K562 (cell line): ENCODE data around the gene RFX7. TPM values are rescaled to one million over a fixed set of nuclear protein-coding genes. Genes with fewer than 3 reads are reported as not detected.

Source experiments
- ADNP ChIP-seq: fragments of 200-800 bp; sonication (Bioruptor generic); IDR thresholded peaks from 2 replicates; pipeline ENCODE4 v1.6.1; 2016; ENCODE audit warnings: missing genetic modification characterization, missing compliant biosample characterization
- ARHGAP35 ChIP-seq: fragments of 450-650 bp; IDR thresholded peaks from 2 replicates; pipeline ENCODE4 v1.6.1; 2018; ENCODE audit not compliant: partially characterized antibody
- ARNT ChIP-seq, 2 experiments: fragments of 450-650 bp; IDR thresholded peaks; 2 replicates each; pipeline ENCODE4 v1.6.1; 2016; ENCODE audit warnings: mild to moderate bottlenecking in 1 of 2
- CEBPB ChIP-seq: fragments of 450-650 bp; IDR thresholded peaks from 2 replicates; pipeline ENCODE4 v1.6.1; 2016; ENCODE audit warnings: missing genetic modification characterization, missing compliant biosample characterization
- GABPB1 ChIP-seq: sonication (generic); formaldehyde crosslinking; IDR thresholded peaks from 2 replicates; pipeline ENCODE4 v1.8.0; 2022; ENCODE audit warnings: mild to moderate bottlenecking, missing genetic modification reagents
- HMBOX1 ChIP-seq: sonication (generic); IDR thresholded peaks from 2 replicates; pipeline ENCODE4 v1.6.1; 2016
- HMGN3 ChIP-seq: IDR thresholded peaks from 2 replicates; pipeline ENCODE4 v1.6.1; 2011; ENCODE audit warnings: borderline replicate concordance, low read depth, mild to moderate bottlenecking, mixed read lengths, low read length; ENCODE audit not compliant: insufficient read length; ENCODE audit errors: extremely low read depth
- KLF1 ChIP-seq: fragments of 450-650 bp; IDR thresholded peaks from 2 replicates; pipeline ENCODE4 v1.6.1; 2016; ENCODE audit warnings: missing genetic modification characterization, missing compliant biosample characterization
- KLF10 ChIP-seq: fragments of 250-450 bp; sonication (Bioruptor Pico); IDR thresholded peaks from 2 replicates; pipeline ENCODE4 v1.6.1; 2021; ENCODE audit warnings: matching md5 sums
- NEUROD1 ChIP-seq: fragments of 150-350 bp; IDR thresholded peaks from 2 replicates; pipeline ENCODE4 v1.6.1; 2014; ENCODE audit warnings: borderline replicate concordance, low read length, low read depth; ENCODE audit not compliant: partially characterized antibody
- NFYB ChIP-seq: IDR thresholded peaks from 2 replicates; pipeline ENCODE4 v1.6.1; 2011; ENCODE audit warnings: mild to moderate bottlenecking, moderate library complexity; ENCODE audit not compliant: insufficient read length; ENCODE audit errors: extremely low read depth
- NONO ChIP-seq, 2 experiments: fragments of 200-400 bp in 1 of 2; fragments of 450-650 bp in 1 of 2; formaldehyde crosslinking in 1 of 2; IDR thresholded peaks; 2 replicates each; pipeline ENCODE4 v1.6.1; 2017; ENCODE audit warnings: low read depth in 2 of 2, mild to moderate bottlenecking in 2 of 2, moderate library complexity in 2 of 2, low read length in 1 of 2
- POLR2B ChIP-seq: fragments of 450-650 bp; IDR thresholded peaks from 2 replicates; pipeline ENCODE4 v1.6.1; 2018; ENCODE audit warnings: low read depth; ENCODE audit not compliant: partially characterized antibody
- RAD21 ChIP-seq, 2 experiments: fragments of 250-450 bp in 1 of 2; fragments of 450-650 bp in 1 of 2; sonication (Bioruptor Pico) in 1 of 2; formaldehyde crosslinking in 1 of 2; IDR thresholded peaks in 1 of 2; conservative IDR thresholded peaks in 1 of 2; 2 replicates each; pipeline versions ENCODE4 v1.4.0 to v1.8.0; 2020 to 2022; ENCODE audit warnings: mild to moderate bottlenecking in 2 of 2, moderate library complexity in 1 of 2
- RHOXF2B ChIP-seq: fragments of 250-450 bp; sonication (Bioruptor Pico); conservative IDR thresholded peaks from 2 replicates; pipeline ENCODE4 v1.5.1; 2021
- SMARCB1 ChIP-seq: IDR thresholded peaks from 2 replicates; pipeline ENCODE4 v1.6.1; 2011; ENCODE audit warnings: improper control_type of control experiment, low read depth; ENCODE audit not compliant: insufficient read length
- SRSF9 ChIP-seq: fragments of 200-400 bp; formaldehyde crosslinking; IDR thresholded peaks from 2 replicates; pipeline ENCODE4 v1.6.1; 2017; ENCODE audit warnings: low read depth, low read length, borderline replicate concordance
- TAF15 ChIP-seq: fragments of 200-400 bp; formaldehyde crosslinking; IDR thresholded peaks from 2 replicates; pipeline ENCODE4 v1.6.1; 2017; ENCODE audit warnings: mild to moderate bottlenecking, low read depth, low read length, moderate library complexity
- TCF7L2 ChIP-seq: fragments of 150-350 bp; IDR thresholded peaks from 2 replicates; pipeline ENCODE4 v1.6.1; 2016; ENCODE audit warnings: low read depth, mild to moderate bottlenecking, low read length, moderate library complexity
- polyA plus RNA-seq, 8 experiments: library from polyadenylated mRNA; depleted of rRNA in 4 of 8; stranded (reverse) in 5 of 8; unstranded in 3 of 8; fragments of >200 nt; fragmentation: Nextera tagmentation in 2 of 8; fragmentation: Illumina TruSeq in 1 of 8; extraction: Ambion mirVana in 2 of 8; extraction: Trizol in 1 of 8; gene quantifications; 2 replicates each; pipeline versions ENCODE4 v1.2.1 to v1.2.3, GENCODE V29; 2011 to 2014; ENCODE audit warnings: inconsistent platforms in 1 of 8, missing spikeins in 1 of 8
- total RNA-seq, 7 experiments: library from RNA; depleted of rRNA in 6 of 7; stranded (reverse); fragments of >200 nt in 6 of 7; fragmentation: Illumina TruSeq in 2 of 7; extraction: Trizol in 2 of 7; gene quantifications; 2 replicates each; pipeline versions ENCODE4 v1.2.1 to v1.2.3, GENCODE V29; 2011 to 2021; ENCODE audit warnings: low replicate concordance in 1 of 7
- TF ChIP-seq, protein P1 (sequence below): fragments of 450-650 bp; IDR thresholded peaks from 2 replicates; pipeline ENCODE4 v1.6.1; 2016; ENCODE audit warnings: low read depth, mild to moderate bottlenecking, moderate library complexity
- TF ChIP-seq, protein P2 (sequence below): fragments of 250-450 bp; sonication (Bioruptor Pico); IDR thresholded peaks from 2 replicates; pipeline ENCODE4 v1.8.0; 2022; ENCODE audit warnings: moderate library complexity, mild to moderate bottlenecking, inconsistent platforms
- TF ChIP-seq, protein P3 (sequence below): fragments of 450-650 bp; IDR thresholded peaks from 2 replicates; pipeline ENCODE4 v1.6.1; 2016; ENCODE audit warnings: mild to moderate bottlenecking

Gene RFX7
- total and polyA plus RNA-seq, 9 of the 15 experiments (the other 6 are each of a cell fraction or from before 2014, with no cell fraction given), result 2.4 to 17.9 (median 6.3) TPM

DNA sequence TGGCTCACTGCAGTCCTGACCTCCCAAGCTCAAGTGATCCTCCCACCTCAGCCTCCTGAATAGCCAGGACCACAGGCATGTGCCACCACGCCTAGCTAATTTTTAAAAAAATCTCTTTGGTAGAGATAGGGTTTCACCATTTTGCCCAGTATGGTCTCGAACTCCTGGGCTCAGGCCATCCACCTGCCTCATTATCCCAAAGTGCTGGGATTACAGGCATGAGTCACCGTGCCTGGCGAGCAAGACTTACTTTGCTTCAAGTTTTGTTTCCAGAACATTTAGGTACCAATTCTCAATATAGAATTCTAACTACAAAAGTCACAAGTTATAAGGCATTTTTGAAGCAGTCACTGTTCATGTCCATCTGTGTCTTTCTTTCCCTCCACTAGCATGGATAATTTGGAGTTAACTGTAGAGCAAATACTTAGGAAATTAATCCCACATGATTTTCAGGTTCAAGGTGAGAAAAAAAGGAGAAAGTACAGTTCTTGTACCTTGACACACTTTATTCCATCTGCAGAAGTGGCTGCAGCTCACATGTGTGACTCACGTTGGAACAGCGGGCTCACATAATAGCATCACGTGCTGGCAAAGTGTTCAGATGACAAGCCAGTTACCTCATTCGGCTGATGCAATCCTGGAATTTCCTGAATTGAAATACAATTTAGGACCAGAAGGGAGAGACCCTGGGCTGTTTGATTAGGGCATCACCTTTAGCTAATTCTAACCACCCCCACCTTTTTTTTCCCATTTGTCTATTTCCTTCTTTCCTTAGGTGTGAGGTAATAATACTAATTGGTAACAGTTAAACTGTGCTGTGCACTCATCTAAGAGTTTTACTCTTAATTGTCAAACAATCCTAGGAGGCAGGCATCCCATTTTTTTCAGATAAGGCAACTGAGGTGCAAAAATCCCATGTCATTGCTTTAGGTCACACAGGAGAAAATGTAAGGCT is 203.3 kb downstream of the RFX7 start (continued):
- no peak for TF ChIP-seq KLF10
- TF ChIP-seq, protein P1, sequence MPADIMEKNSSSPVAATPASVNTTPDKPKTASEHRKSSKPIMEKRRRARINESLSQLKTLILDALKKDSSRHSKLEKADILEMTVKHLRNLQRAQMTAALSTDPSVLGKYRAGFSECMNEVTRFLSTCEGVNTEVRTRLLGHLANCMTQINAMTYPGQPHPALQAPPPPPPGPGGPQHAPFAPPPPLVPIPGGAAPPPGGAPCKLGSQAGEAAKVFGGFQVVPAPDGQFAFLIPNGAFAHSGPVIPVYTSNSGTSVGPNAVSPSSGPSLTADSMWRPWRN, result no peak
- TF ChIP-seq KLF1 (tag), result no peak
- TF ChIP-seq NFYB, result no peak
- no peak for TF ChIP-seq ADNP (tag)
- no peak for TF ChIP-seq ARHGAP35
- peak in 1 of 2 experiments; percentile 33; a peak in 2 of 4 replicates for TF ChIP-seq RAD21 (CRISPR knock-in tag; conservative IDR thresholded peaks at IDR 0.05 in 1 of 2, IDR thresholded peaks at IDR 0.05 in 1 of 2)
- no peak for TF ChIP-seq GABPB1 (CRISPR knock-in tag)
- TF ChIP-seq POLR2B, result no peak
- no peak for TF ChIP-seq HMGN3
- peak; percentile 48 for TF ChIP-seq NEUROD1
- no peak for TF ChIP-seq TAF15
- TF ChIP-seq TCF7L2, result no peak
- TF ChIP-seq, protein P2, sequence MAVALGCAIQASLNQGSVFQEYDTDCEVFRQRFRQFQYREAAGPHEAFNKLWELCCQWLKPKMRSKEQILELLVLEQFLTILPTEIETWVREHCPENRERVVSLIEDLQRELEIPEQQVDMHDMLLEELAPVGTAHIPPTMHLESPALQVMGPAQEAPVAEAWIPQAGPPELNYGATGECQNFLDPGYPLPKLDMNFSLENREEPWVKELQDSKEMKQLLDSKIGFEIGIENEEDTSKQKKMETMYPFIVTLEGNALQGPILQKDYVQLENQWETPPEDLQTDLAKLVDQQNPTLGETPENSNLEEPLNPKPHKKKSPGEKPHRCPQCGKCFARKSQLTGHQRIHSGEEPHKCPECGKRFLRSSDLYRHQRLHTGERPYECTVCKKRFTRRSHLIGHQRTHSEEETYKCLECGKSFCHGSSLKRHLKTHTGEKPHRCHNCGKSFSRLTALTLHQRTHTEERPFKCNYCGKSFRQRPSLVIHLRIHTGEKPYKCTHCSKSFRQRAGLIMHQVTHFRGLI, result peak; percentile 63; the same call in 1 of the 2 replicates
- TF ChIP-seq ARNT (IDR thresholded peaks at IDR 0.05), result no peak
- no peak for TF ChIP-seq HMBOX1
- TF ChIP-seq, protein P3, sequence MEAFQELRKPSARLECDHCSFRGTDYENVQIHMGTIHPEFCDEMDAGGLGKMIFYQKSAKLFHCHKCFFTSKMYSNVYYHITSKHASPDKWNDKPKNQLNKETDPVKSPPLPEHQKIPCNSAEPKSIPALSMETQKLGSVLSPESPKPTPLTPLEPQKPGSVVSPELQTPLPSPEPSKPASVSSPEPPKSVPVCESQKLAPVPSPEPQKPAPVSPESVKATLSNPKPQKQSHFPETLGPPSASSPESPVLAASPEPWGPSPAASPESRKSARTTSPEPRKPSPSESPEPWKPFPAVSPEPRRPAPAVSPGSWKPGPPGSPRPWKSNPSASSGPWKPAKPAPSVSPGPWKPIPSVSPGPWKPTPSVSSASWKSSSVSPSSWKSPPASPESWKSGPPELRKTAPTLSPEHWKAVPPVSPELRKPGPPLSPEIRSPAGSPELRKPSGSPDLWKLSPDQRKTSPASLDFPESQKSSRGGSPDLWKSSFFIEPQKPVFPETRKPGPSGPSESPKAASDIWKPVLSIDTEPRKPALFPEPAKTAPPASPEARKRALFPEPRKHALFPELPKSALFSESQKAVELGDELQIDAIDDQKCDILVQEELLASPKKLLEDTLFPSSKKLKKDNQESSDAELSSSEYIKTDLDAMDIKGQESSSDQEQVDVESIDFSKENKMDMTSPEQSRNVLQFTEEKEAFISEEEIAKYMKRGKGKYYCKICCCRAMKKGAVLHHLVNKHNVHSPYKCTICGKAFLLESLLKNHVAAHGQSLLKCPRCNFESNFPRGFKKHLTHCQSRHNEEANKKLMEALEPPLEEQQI, result peak; percentile 68; the same call in 1 of the 2 replicates
- TF ChIP-seq NONO (IDR thresholded peaks at IDR 0.05; ENCODE audit: low read depth in 2 of 2, low read length in 1 of 2), result no peak
- 0 out of 2 replicates have a peak, but pooled peaks have one; percentile 14 for TF ChIP-seq RHOXF2B
- peak; percentile 88 for TF ChIP-seq CEBPB (tag)
- no peak for TF ChIP-seq SMARCB1
- no peak for TF ChIP-seq SRSF9
